ENCODE results near the gene BDKRB2.

- TF ChIP-seq EZH2 (IDR thresholded peaks at IDR 0.05; ENCODE audit: insufficient read depth, low read length) (no peak), CTCF (IDR thresholded peaks at IDR 0.05; ENCODE audit: insufficient read depth, low read depth, low read length) (no peak)
Observed at GRCh38 chr14:96265383-96266095, 60.9 kb downstream of the BDKRB2 start.

All from astrocyte (in vitro differentiated cells and primary cell).